CD4-positive, alpha-beta T cell (primary cell): ENCODE data around the gene PLEKHA1. TPM values are rescaled to one million over a fixed set of nuclear protein-coding genes. Genes with fewer than 3 reads are reported as not detected.

Experiments used
- ATAC-seq: fragments of 200-7000 bp; cut with Tn5 transposase; one replicate; pipeline ENCODE4 v1.10.0; 2022; ENCODE audit warnings: mild to moderate bottlenecking; ENCODE audit not compliant: poor library complexity
- CTCF ChIA-PET: fragments of 350-600 bp; sonication (Branson Sonifier 250); formaldehyde crosslinking; loops from one replicate; lab custom pipeline; 2021; ENCODE audit warnings: antibody characterized with exemption, inconsistent platforms; lab: Charles Lee
- POLR2A ChIA-PET: fragments of 350-600 bp; sonication (Branson Sonifier 250); formaldehyde crosslinking; loops from one replicate; lab custom pipeline; 2021; ENCODE audit warnings: antibody characterized with exemption, inconsistent platforms; lab: Charles Lee
- DNase-seq, 14 experiments: peaks; one replicate each; pipeline ENCODE4 v3.0.0-alpha.2; 2013 to 2020; ENCODE audit warnings: mixed read lengths in 2 of 14
- H3K27ac ChIP-seq, 2 donors: one replicate each; pipeline versions ENCODE4 v1.5.1 to v1.7.0; 2013; ENCODE audit warnings: low read length in 2 of 2, low read depth in 1 of 2, mild to moderate bottlenecking in 1 of 2
- H3K27me3 ChIP-seq, 2 experiments: 1 replicate in 1 of 2; 2 replicates in 1 of 2; pipeline versions ENCODE4 v1.6.1 to v1.7.0; 2013; ENCODE audit warnings: low read length in 2 of 2, control low read depth in 1 of 2, mild to moderate bottlenecking in 1 of 2, moderate library complexity in 1 of 2; ENCODE audit not compliant: insufficient read depth in 2 of 2, control insufficient read depth in 1 of 2
- H3K36me3 ChIP-seq: one replicate; pipeline ENCODE4 v1.6.1; 2013; ENCODE audit warnings: low read length, control low read depth; ENCODE audit not compliant: insufficient read depth
- H3K4me1 ChIP-seq: one replicate; pipeline ENCODE4 v1.6.1; 2013; ENCODE audit warnings: low read length, control low read depth; ENCODE audit not compliant: insufficient read depth
- H3K4me3 ChIP-seq: one replicate; pipeline ENCODE4 v1.5.1; 2013; ENCODE audit warnings: mild to moderate bottlenecking, low read length, moderate library complexity
- H3K9me3 ChIP-seq, 2 experiments: 1 replicate in 1 of 2; 2 replicates in 1 of 2; pipeline versions ENCODE4 v1.6.1 to v1.7.0; 2013; ENCODE audit warnings: low read length in 2 of 2, mild to moderate bottlenecking in 2 of 2, control low read depth in 1 of 2, moderate library complexity in 1 of 2; ENCODE audit not compliant: control insufficient read depth in 1 of 2, insufficient read depth in 1 of 2
- H3K27ac Mint-ChIP-seq: one replicate; pipeline ENCODE4 v1.8.0; 2020; ENCODE audit warnings: mixed read lengths
- H3K27me3 Mint-ChIP-seq: one replicate; pipeline ENCODE4 v1.8.0; 2021; ENCODE audit warnings: mixed read lengths
- H3K36me3 Mint-ChIP-seq: one replicate; pipeline ENCODE4 v1.8.0; 2021; ENCODE audit warnings: low read depth, mixed read lengths
- H3K4me1 Mint-ChIP-seq: one replicate; pipeline ENCODE4 v1.8.0; 2021; ENCODE audit warnings: low read depth, mixed read lengths
- H3K4me3 Mint-ChIP-seq: one replicate; pipeline ENCODE4 v1.8.0; 2020; ENCODE audit warnings: mild to moderate bottlenecking, mixed read lengths
- H3K9me3 Mint-ChIP-seq: one replicate; pipeline ENCODE4 v1.8.0; 2020; ENCODE audit warnings: mixed read lengths
- intact Hi-C, 2 experiments: fragments of 100-400 bp; cut with DNase I in 1 of 2; cut with micrococcal nuclease in 1 of 2; formaldehyde crosslinking; loops; one replicate each; pipeline versions ENCODE4 v1.15.1 to v1.9.0; 2023 to 2025; cut with DNase I, micrococcal nuclease
- total RNA-seq, 174 experiments: library from RNA in 2 of 174; stranded (reverse) in 2 of 174; gene quantifications; one replicate each; pipeline ENCODE4 v1.2.3 and lab custom pipeline; 2021 to 2026
- TF ChIP-seq, protein P1 (sequence below): fragments of 200-600 bp; IDR thresholded peaks from one replicate; pipeline ENCODE4 v1.8.0; 2022; ENCODE audit warnings: antibody characterized with exemption, mild to moderate bottlenecking

The PLEKHA1 gene
- total RNA-seq, 2 experiments from 2014 or later, result 24.9 to 26.8 TPM

DNA sequence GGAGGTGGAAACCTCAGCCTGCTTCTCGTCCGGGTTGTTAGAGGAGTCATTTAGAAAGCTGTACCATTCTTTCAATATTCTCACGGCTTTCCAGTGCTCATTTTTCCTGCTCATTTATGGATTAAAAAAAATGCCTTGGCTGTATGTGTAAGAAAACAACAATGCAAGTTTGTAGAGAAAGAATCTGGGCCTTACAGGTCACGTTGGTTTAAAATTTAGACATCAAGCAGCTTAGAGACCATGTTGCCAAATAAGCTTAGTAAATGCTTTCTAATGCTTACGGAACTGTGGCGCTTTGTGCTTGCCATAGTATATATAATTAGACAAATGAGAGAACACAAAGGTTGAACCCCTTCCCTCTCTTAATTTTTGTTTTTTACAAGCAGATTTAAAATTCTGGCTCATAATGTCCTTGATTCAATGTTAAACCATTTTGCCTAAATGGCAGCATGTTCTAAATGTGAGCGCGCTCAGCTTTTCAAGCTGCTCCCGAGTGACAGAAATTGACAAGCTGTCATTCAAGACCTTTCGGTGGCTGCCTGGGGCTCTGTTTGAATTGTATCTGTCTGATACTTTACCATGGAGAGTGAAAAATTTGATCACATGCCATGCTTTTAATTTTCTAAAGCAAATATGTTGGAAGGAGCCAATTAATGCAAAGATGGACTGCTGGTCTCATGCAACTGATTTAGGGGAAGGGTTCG is 81.0 kb downstream of the PLEKHA1 start:
- Mint-ChIP-seq H3K4me1 (peaks cover 2% of the 10 kb centered on the region), H3K27ac (no peak overlapping the region), H3K4me3 (no peak overlapping the region), H3K27me3 (peaks cover 61% of the 10 kb centered on the region), H3K9me3 (no peaks in the 10 kb centered on the region), H3K36me3 (no peaks in the 10 kb centered on the region)
- ATAC-seq, result no peak
- H3K27me3 ChIP-seq, result peaks cover 37 to 46% of the 10 kb centered on the region in 2 experiments
- no peak overlapping the region for H3K4me3 ChIP-seq
- no peaks in the 10 kb centered on the region for H3K9me3 ChIP-seq
- peaks cover 8% of the 10 kb centered on the region for H3K4me1 ChIP-seq
- no peak for DNase-seq
- ChIA-PET POLR2A (no interaction called here), CTCF (no interaction called here)
- H3K36me3 ChIP-seq, result no peaks in the 10 kb centered on the region
- intact Hi-C loops, result no loop called here
- no peak overlapping the region for H3K27ac ChIP-seq
- TF ChIP-seq, protein P1, sequence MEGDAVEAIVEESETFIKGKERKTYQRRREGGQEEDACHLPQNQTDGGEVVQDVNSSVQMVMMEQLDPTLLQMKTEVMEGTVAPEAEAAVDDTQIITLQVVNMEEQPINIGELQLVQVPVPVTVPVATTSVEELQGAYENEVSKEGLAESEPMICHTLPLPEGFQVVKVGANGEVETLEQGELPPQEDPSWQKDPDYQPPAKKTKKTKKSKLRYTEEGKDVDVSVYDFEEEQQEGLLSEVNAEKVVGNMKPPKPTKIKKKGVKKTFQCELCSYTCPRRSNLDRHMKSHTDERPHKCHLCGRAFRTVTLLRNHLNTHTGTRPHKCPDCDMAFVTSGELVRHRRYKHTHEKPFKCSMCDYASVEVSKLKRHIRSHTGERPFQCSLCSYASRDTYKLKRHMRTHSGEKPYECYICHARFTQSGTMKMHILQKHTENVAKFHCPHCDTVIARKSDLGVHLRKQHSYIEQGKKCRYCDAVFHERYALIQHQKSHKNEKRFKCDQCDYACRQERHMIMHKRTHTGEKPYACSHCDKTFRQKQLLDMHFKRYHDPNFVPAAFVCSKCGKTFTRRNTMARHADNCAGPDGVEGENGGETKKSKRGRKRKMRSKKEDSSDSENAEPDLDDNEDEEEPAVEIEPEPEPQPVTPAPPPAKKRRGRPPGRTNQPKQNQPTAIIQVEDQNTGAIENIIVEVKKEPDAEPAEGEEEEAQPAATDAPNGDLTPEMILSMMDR, result no peak

DNA sequence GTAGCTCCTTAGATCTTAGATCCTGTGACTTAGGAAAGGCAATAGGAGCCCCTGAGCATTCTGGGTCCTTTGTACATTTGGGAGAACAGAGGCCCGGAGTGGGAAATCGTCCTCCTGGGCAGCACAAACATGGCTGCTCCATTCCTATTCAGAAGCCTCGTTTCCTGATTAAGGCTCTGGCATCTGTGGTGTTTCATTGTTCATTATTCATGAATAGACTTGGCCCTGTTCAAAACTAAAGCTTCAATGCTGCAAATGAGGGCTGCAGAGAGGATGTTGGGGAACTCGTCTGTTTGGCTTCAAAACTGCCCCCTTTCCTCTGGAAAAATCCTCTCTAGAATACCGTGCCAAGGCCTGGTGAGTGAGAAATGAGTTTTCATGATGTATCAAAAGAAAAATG is 83.4 kb downstream of the PLEKHA1 start:
- CTCF ChIA-PET, result no interaction called here
- Histone ChIP-seq H3K27ac (no peak overlapping the region), H3K36me3 (no peaks in the 10 kb centered on the region), H3K27me3 (peaks cover 48 to 59% of the 10 kb centered on the region in 2 experiments), H3K9me3 (no peaks in the 10 kb centered on the region), H3K4me1 (peaks cover 25% of the 10 kb centered on the region), H3K4me3 (no peak overlapping the region)
- peaks cover 12% of the 10 kb centered on the region for H3K4me1 Mint-ChIP-seq
- intact Hi-C loops, result no loop called here
- H3K9me3 Mint-ChIP-seq, result no peaks in the 10 kb centered on the region
- DNase-seq (no peak), ATAC-seq (no peak)
- TF ChIP-seq, protein P1, result no peak
- H3K36me3 Mint-ChIP-seq, result no peaks in the 10 kb centered on the region
- POLR2A ChIA-PET, result no interaction called here
- peaks cover 57% of the 10 kb centered on the region for H3K27me3 Mint-ChIP-seq
- H3K27ac Mint-ChIP-seq, result no peak overlapping the region
- H3K4me3 Mint-ChIP-seq, result peak overlapping the region; percentile 20

DNA sequence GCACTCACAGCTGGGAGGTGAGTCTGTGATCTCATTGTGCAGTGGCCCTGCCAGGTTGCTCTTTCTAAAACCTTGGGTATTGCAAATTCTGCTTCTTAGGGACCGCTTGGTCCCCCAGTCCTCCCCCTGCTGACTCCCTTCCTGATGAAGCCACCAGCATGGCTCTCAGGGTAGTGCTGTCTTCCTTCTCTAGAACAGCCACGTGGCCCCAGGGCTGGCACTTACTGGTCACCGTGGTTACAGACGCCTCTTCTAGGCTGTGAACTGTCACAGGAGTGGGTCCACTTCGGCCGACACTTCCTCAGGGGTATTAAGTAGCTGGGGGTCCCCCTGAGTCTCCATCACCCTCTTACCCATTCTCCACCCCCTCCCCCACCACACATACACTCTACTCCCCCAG is 84.2 kb downstream of the PLEKHA1 start:
- CTCF ChIA-PET, result no interaction called here
- Histone ChIP-seq H3K4me1 (peaks cover 25% of the 10 kb centered on the region), H3K36me3 (no peaks in the 10 kb centered on the region), H3K9me3 (no peaks in the 10 kb centered on the region), H3K27me3 (peaks cover 52 to 66% of the 10 kb centered on the region in 2 experiments), H3K27ac (no peak overlapping the region), H3K4me3 (no peak overlapping the region)
- POLR2A ChIA-PET, result no interaction called here
- intact Hi-C loops, result no loop called here
- Mint-ChIP-seq H3K4me3 (no peak overlapping the region), H3K27me3 (peaks cover 63% of the 10 kb centered on the region), H3K36me3 (no peaks in the 10 kb centered on the region), H3K9me3 (no peaks in the 10 kb centered on the region), H3K4me1 (peaks cover 12% of the 10 kb centered on the region), H3K27ac (no peak overlapping the region)
- ATAC-seq (no peak), DNase-seq (no peak)
- TF ChIP-seq, protein P1, result no peak
